NT2/D1 (cell line): Measurements from ENCODE around the gene AVEN.

Source experiments
- DNase-seq: peaks from one replicate; pipeline ENCODE4 v3.0.0-alpha.2; 2011; ENCODE audit warnings: low read depth, low spot score
- H3K27me3 ChIP-seq: 2 replicates; pipeline ENCODE4 v1.6.0; 2011; ENCODE audit warnings: mild to moderate bottlenecking; ENCODE audit not compliant: insufficient read length, insufficient read depth
- H3K36me3 ChIP-seq: 2 replicates; pipeline ENCODE4 v1.6.1; 2011; ENCODE audit warnings: mild to moderate bottlenecking, low read length, mixed read lengths; ENCODE audit not compliant: insufficient read depth, insufficient read length
- H3K4me1 ChIP-seq: 2 replicates; pipeline ENCODE4 v1.5.1; 2011; ENCODE audit not compliant: insufficient read depth, insufficient read length
- H3K4me3 ChIP-seq: 2 replicates; pipeline ENCODE4 v1.5.1; 2011; ENCODE audit warnings: low read depth; ENCODE audit not compliant: insufficient read length
- H3K9ac ChIP-seq: 2 replicates; pipeline ENCODE4 v1.6.0; 2011; ENCODE audit warnings: low read depth; ENCODE audit not compliant: insufficient read length
- H3K9me3 ChIP-seq: 2 replicates; pipeline ENCODE4 v1.5.1; 2011; ENCODE audit warnings: mild to moderate bottlenecking, low read length; ENCODE audit not compliant: insufficient read depth
- SUZ12 ChIP-seq: IDR thresholded peaks from 2 replicates; pipeline ENCODE4 v1.6.1; 2011; ENCODE audit not compliant: insufficient read length, insufficient read depth; ENCODE audit errors: extremely low read depth
- YY1 ChIP-seq: IDR thresholded peaks from 2 replicates; pipeline ENCODE4 v1.6.1; 2011; ENCODE audit not compliant: insufficient read length, insufficient read depth
- ZNF274 ChIP-seq: IDR thresholded peaks from 2 replicates; pipeline ENCODE4 v1.6.1; 2011; ENCODE audit warnings: mild to moderate bottlenecking, low read depth, low read length

Gene AVEN

GRCh38 chr15:33858836-33859235 is 180.2 kb downstream of the AVEN start:
- no peak for DNase-seq
- TF ChIP-seq YY1 (no peak), ZNF274 (no peak)
- no peaks in the 10 kb centered on the region for H3K9me3 ChIP-seq
- H3K4me1 ChIP-seq: no peaks in the 10 kb centered on the region
- H3K27me3 ChIP-seq: no peaks in the 10 kb centered on the region
- no peak overlapping the region for H3K4me3 ChIP-seq
- peaks cover 18% of the 10 kb centered on the region for H3K36me3 ChIP-seq
- H3K9ac ChIP-seq: no peak overlapping the region

- no peaks in the 10 kb centered on the region for H3K4me1 ChIP-seq
- no peaks in the 10 kb centered on the region for H3K27me3 ChIP-seq
- no peak overlapping the region for H3K4me3 ChIP-seq
- no peak for DNase-seq
- H3K9me3 ChIP-seq: no peaks in the 10 kb centered on the region
- peaks cover 18% of the 10 kb centered on the region for H3K36me3 ChIP-seq
- TF ChIP-seq YY1 (no peak), ZNF274 (no peak), SUZ12 (no peak)
- H3K9ac ChIP-seq: no peak overlapping the region
Observed at GRCh38 chr15:33857726-33858125, 181.3 kb downstream of the AVEN start.

- H3K27me3 ChIP-seq: no peaks in the 10 kb centered on the region
- no peak for TF ChIP-seq YY1
- no peak overlapping the region for H3K4me3 ChIP-seq
- H3K36me3 ChIP-seq: peaks cover 3% of the 10 kb centered on the region
- no peaks in the 10 kb centered on the region for H3K9me3 ChIP-seq
- DNase-seq: no peak
- no peak overlapping the region for H3K9ac ChIP-seq
- no peaks in the 10 kb centered on the region for H3K4me1 ChIP-seq
Observed at GRCh38 chr15:33852570-33852969, 186.4 kb downstream of the AVEN start.

GRCh38 chr15:33852094-33852493 is 186.9 kb downstream of the AVEN start:
- no peaks in the 10 kb centered on the region for H3K4me1 ChIP-seq
- no peaks in the 10 kb centered on the region for H3K36me3 ChIP-seq
- H3K9me3 ChIP-seq: no peaks in the 10 kb centered on the region
- no peak for TF ChIP-seq YY1
- no peak for TF ChIP-seq ZNF274
- TF ChIP-seq SUZ12: no peak
- no peaks in the 10 kb centered on the region for H3K27me3 ChIP-seq
- no peak for DNase-seq
- no peak overlapping the region for H3K4me3 ChIP-seq
- no peak overlapping the region for H3K9ac ChIP-seq

GRCh38 chr15:33851079-33851478 is 187.9 kb downstream of the AVEN start:
- no peaks in the 10 kb centered on the region for H3K27me3 ChIP-seq
- no peak overlapping the region for H3K9ac ChIP-seq
- peaks cover 2% of the 10 kb centered on the region for H3K4me1 ChIP-seq
- H3K9me3 ChIP-seq: no peaks in the 10 kb centered on the region
- H3K36me3 ChIP-seq: no peaks in the 10 kb centered on the region
- no peak for DNase-seq
- TF ChIP-seq ZNF274 (no peak), SUZ12 (no peak), YY1 (no peak)
- H3K4me3 ChIP-seq: no peak overlapping the region

- DNase-seq: no peak
- no peaks in the 10 kb centered on the region for H3K36me3 ChIP-seq
- H3K9ac ChIP-seq: no peak overlapping the region
- H3K4me3 ChIP-seq: no peak overlapping the region
- no peaks in the 10 kb centered on the region for H3K9me3 ChIP-seq
- no peaks in the 10 kb centered on the region for H3K27me3 ChIP-seq
- no peak for TF ChIP-seq SUZ12
- TF ChIP-seq YY1: no peak
- H3K4me1 ChIP-seq: peaks cover 4% of the 10 kb centered on the region
Observed at GRCh38 chr15:33848011-33848410, 191.0 kb downstream of the AVEN start.

- Histone ChIP-seq H3K4me3 (no peak overlapping the region), H3K9me3 (no peaks in the 10 kb centered on the region), H3K9ac (no peak overlapping the region), H3K27me3 (no peaks in the 10 kb centered on the region), H3K4me1 (peaks cover 4% of the 10 kb centered on the region), H3K36me3 (no peaks in the 10 kb centered on the region)
- no peak for DNase-seq
- no peak for TF ChIP-seq SUZ12
- TF ChIP-seq ZNF274: no peak
- no peak for TF ChIP-seq YY1
Observed at GRCh38 chr15:33846862-33847261, 192.1 kb downstream of the AVEN start.

GRCh38 chr15:33846142-33846541 is 192.9 kb downstream of the AVEN start:
- Histone ChIP-seq H3K9ac (no peak overlapping the region), H3K4me3 (no peak overlapping the region), H3K36me3 (no peaks in the 10 kb centered on the region), H3K27me3 (no peaks in the 10 kb centered on the region), H3K9me3 (no peaks in the 10 kb centered on the region), H3K4me1 (peaks cover 4% of the 10 kb centered on the region)
- no peak for DNase-seq
- no peak for TF ChIP-seq SUZ12
- no peak for TF ChIP-seq ZNF274
- TF ChIP-seq YY1: no peak
